AG09319 (cell line): ENCODE data around the gene UQCR11.

Source experiments
- DNase-seq: peaks from one replicate; pipeline ENCODE4 v3.0.0-alpha.2; 2010; ENCODE audit warnings: low read depth; ENCODE audit errors: extremely low read depth
- TF ChIP-seq, protein P1 (sequence below): IDR thresholded peaks from 2 replicates; pipeline ENCODE4 v1.5.1; 2011; ENCODE audit warnings: low read depth, mild to moderate bottlenecking, inconsistent platforms, low read length, moderate library complexity

The UQCR11 gene

DNA sequence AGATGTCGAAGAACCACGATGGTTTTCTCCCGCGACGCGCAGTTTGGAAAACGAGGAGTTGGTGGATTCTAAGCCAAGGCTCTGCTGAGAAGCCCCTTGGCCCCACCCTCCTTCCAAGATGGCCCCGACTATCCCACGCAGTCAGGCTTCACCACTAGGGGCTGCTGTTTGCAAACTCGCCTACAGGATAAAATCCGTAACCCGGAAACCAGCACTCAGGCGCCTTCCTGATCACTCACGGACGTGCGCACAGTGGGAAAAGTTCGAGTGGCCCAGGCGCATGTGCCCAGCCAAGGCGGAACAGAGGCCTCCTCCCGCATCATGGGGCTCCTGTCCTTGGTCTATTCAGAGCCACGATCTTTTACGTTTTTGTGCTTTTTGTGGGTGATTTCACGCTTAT, 19.2 kb upstream of the UQCR11 start:
- TF ChIP-seq, protein P1, sequence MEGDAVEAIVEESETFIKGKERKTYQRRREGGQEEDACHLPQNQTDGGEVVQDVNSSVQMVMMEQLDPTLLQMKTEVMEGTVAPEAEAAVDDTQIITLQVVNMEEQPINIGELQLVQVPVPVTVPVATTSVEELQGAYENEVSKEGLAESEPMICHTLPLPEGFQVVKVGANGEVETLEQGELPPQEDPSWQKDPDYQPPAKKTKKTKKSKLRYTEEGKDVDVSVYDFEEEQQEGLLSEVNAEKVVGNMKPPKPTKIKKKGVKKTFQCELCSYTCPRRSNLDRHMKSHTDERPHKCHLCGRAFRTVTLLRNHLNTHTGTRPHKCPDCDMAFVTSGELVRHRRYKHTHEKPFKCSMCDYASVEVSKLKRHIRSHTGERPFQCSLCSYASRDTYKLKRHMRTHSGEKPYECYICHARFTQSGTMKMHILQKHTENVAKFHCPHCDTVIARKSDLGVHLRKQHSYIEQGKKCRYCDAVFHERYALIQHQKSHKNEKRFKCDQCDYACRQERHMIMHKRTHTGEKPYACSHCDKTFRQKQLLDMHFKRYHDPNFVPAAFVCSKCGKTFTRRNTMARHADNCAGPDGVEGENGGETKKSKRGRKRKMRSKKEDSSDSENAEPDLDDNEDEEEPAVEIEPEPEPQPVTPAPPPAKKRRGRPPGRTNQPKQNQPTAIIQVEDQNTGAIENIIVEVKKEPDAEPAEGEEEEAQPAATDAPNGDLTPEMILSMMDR: peak; percentile 67
- no peak for DNase-seq

DNA sequence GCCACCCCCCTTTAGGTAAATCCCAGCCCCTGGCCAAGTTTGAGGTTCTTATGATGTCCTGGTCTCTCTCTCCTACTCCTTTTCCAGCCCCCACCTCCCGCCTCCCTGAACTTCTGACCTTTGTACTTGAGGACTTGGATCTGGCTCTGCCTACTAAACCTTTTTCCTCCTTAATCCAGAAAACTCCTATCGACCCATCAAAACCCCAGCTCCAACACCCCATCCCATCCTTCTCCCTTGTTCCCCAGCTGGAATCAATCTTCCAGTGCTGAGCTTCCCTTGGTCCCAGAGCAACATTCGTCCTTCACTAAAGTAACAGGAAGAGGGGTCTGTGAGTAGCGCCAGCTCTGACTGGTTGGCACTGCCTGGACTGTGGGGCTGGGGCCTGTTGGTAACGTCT, 17.3 kb upstream of the UQCR11 start:
- TF ChIP-seq, protein P1: no peak

DNA sequence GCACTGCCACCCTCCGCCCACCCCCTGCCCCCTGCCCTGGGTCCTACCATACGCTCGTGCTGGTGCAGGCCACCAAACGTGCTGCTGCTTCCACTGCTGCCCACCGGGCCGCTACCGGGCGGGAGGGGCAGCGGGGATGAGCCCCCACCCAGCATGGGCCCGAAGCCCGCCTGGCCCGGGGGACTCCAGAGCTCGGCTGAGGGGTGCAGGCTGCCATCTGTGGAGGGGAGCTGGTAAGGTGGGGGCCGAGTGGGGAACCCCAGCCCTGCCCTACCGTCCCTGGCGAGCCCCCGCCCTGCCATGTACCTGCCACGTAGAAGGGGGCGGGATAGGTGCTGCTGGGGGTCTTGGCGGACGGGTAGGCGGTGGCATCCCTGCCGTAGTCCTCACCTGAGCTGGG, 16.7 kb upstream of the UQCR11 start:
- no peak for DNase-seq
- TF ChIP-seq, protein P1: no peak

More for the DNA sequence above, 17.3 kb upstream of the UQCR11 start:
- no peak for DNase-seq

DNA sequence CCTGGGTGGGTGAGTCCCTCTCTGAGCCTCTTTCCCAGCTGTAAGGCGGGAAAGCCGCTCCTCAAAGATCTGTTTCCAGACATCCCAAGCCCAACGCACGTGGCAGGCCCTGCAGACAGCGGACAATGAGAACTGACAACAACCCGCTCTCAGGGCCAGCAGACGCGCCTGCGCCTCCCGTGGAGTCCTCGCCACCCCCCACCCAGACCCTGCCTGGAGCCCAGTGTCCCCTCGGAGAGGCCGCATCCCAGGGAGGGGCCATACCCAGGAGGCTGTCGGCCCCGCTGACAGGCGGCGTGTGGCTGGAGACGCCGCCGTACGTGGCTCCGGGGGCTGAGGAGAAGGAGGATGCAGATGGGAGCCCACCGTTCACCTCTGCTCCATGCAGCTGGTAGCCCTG, 16.3 kb upstream of the UQCR11 start:
- TF ChIP-seq, protein P1: no peak
- no peak for DNase-seq

DNA sequence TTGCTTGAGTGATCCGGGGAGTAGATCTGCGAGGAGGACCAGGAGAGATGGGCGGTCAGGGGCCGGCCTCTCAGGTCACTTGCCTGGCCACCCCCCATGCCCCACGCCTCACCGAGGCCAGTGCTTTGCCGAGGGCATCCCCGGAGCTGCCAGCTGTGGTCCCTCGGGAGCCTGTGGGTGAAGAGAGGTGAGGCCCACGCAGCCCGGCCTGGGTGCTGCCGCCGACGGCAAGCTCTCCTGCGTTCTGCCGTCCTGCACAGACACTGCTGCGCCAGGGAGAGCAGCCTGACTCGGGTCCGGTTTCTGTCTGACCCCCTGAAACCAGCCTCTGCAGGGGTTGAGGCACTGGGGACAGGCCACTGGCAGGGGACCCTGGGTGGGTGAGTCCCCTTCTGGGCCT, 15.8 kb upstream of the UQCR11 start:
- TF ChIP-seq, protein P1: no peak
- DNase-seq: no peak

DNA sequence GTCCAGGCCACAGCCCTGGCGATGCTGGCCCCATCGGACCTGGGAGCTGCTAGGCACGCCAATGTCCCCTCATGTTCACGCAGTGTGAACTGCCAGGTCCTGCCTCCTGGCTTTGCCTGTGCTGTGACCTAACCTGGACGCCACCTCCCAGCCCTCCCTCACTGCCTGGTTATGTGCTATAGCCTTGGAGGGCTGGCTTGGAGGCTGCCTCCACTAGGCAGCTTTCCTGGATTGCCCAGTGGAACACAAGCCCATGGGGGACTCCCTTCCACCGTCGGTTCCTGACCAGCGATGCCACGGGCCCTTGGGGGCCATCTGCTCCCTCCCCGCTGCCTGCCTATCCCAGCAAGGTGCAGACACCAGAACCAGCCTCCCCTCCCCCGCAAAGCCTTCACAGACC, 15.2 kb upstream of the UQCR11 start:
- TF ChIP-seq, protein P1: no peak
- no peak for DNase-seq

DNA sequence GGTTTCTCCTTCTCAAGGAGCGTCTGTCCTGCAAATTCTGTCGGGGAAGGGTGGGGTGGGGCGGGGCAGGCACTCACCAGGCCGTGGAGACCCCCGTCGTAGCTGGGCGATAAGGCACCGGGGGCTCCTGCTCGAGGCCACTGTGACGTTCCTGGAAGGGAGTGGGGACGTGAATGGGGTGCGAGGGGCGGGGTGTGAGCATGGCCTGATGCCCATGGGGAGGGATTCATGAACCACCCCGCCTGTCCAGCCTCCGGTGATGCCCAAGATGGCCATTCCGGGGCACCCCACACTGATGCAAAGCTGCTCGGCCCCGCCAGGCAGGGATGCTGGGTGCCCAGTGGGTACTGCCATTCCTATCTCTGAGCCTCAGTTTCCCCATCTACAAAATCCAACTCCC, 14.4 kb upstream of the UQCR11 start:
- no peak for DNase-seq

More for the DNA sequence above, 14.4 kb upstream of the UQCR11 start:
- TF ChIP-seq, protein P1: no peak
